WERI-Rb-1 (cell line): ENCODE measurements around the gene RASA1.

Source experiments
- DNase-seq: peaks from one replicate; pipeline ENCODE4 v3.0.0-alpha.2; 2020
- H3K27ac ChIP-seq: fragments of 250-450 bp; sonication (Bioruptor Pico); 2 replicates; pipeline ENCODE4 v1.5.1; 2020; ENCODE audit warnings: mild to moderate bottlenecking, moderate library complexity
- H3K27me3 ChIP-seq: fragments of 250-450 bp; sonication (Bioruptor Pico); 2 replicates; pipeline ENCODE4 v1.5.1; 2021; ENCODE audit warnings: mild to moderate bottlenecking, low read depth, moderate library complexity; ENCODE audit not compliant: insufficient read depth, severe bottlenecking
- H3K36me3 ChIP-seq: fragments of 250-450 bp; sonication (Bioruptor Pico); 2 replicates; pipeline ENCODE4 v1.5.1; 2020; ENCODE audit warnings: mild to moderate bottlenecking, moderate library complexity
- H3K4me3 ChIP-seq: 2 replicates; pipeline ENCODE4 v1.5.1; 2011; ENCODE audit warnings: low read depth, mild to moderate bottlenecking, control low read depth, low read length
- H3K9me3 ChIP-seq: fragments of 250-450 bp; sonication (Bioruptor Pico); 2 replicates; pipeline ENCODE4 v1.5.1; 2021; ENCODE audit warnings: mild to moderate bottlenecking, moderate library complexity; ENCODE audit not compliant: severe bottlenecking
- TF ChIP-seq, protein P1 (sequence below): IDR thresholded peaks from 2 replicates; pipeline ENCODE4 v1.5.1; 2011; ENCODE audit warnings: low read depth, mild to moderate bottlenecking, control low read depth, inconsistent platforms, low read length

Gene RASA1

DNA sequence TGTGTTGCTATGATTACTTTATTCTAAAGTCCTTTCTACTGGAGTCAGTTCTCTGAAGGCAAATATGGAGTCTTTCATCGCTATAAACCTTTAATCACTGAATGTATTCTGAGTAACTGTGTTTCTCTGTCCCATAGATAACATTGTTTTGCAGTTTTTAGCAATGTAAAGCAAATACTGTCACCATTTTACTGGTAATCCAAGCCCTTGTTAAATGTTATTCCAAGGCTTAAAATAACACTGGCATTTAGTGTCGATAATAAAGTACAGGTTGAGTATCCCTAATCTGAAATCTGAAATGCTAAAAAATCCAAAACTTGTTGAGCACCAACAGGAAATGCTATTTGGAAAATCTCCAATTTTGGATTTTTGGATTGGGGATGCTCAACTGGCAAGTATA, 120.4 kb downstream of the RASA1 start:
- TF ChIP-seq, protein P1, sequence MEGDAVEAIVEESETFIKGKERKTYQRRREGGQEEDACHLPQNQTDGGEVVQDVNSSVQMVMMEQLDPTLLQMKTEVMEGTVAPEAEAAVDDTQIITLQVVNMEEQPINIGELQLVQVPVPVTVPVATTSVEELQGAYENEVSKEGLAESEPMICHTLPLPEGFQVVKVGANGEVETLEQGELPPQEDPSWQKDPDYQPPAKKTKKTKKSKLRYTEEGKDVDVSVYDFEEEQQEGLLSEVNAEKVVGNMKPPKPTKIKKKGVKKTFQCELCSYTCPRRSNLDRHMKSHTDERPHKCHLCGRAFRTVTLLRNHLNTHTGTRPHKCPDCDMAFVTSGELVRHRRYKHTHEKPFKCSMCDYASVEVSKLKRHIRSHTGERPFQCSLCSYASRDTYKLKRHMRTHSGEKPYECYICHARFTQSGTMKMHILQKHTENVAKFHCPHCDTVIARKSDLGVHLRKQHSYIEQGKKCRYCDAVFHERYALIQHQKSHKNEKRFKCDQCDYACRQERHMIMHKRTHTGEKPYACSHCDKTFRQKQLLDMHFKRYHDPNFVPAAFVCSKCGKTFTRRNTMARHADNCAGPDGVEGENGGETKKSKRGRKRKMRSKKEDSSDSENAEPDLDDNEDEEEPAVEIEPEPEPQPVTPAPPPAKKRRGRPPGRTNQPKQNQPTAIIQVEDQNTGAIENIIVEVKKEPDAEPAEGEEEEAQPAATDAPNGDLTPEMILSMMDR, result no peak
- DNase-seq, result no peak
- Histone ChIP-seq H3K9me3 (no peaks in the 10 kb centered on the region), H3K27me3 (no peaks in the 10 kb centered on the region), H3K36me3 (peaks cover 73% of the 10 kb centered on the region), H3K4me3 (no peak overlapping the region), H3K27ac (no peak overlapping the region)

DNA sequence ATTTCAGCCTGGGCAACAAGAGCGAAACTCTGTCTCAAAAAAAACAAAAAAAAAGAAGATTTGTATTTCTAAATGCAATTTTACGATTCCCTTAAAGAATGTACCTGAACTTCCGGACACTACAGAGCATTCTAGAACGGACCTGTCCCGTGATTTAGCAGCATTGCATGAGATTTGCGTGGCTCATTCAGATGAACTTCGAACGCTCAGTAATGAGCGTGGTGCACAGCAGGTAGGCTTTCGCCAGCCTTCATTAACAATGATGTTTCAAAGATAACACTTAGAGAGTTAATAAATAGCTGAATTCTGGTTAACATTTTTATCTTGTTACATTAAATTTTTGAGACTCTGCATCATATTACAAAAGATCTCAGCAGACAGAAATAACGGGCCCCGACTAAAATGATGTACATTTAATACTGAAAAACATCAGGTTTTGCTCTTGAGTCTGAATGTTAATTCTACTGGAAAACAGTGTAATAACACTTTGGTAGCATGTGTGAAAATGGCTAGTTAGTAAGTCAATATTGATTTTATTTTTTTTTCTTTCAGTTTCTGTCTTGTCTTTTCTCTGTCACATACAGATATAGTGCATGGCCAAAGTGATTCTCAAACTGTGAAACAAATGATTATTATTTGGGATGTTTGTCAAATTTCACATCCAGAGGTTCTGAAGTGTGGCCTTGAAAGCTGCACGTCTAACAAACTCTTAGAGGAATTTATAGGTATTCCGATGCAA, 121.8 kb downstream of the RASA1 start:
- H3K36me3 ChIP-seq, result peaks cover 80% of the 10 kb centered on the region
- TF ChIP-seq, protein P1, result no peak
- no peak for DNase-seq
- H3K9me3 ChIP-seq, result no peaks in the 10 kb centered on the region
- H3K27ac ChIP-seq, result no peak overlapping the region
- H3K27me3 ChIP-seq, result no peaks in the 10 kb centered on the region
- no peak overlapping the region for H3K4me3 ChIP-seq

DNA sequence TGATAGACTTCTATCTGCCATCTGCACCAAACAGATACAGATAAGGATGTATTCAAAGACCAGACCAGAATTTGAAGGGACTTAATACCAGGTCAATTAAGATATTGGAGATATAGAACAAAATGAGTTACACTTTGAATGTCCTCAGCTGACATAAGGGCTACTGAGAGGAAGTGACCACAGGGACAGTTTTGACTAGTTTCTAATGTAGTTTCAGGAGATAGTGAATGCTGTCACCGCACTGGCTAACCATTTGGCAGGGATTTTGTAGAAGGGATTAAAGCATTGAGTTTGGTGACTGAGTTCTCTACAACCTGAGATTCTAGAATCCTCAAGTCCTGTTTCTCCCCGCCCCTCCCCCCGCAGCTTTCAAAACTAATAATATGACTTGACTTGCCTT, 122.4 kb downstream of the RASA1 start:
- TF ChIP-seq, protein P1, result no peak
- no peaks in the 10 kb centered on the region for H3K9me3 ChIP-seq
- no peaks in the 10 kb centered on the region for H3K27me3 ChIP-seq
- H3K27ac ChIP-seq, result no peak overlapping the region
- H3K36me3 ChIP-seq, result peaks cover 81% of the 10 kb centered on the region
- H3K4me3 ChIP-seq, result no peak overlapping the region
- no peak for DNase-seq

DNA sequence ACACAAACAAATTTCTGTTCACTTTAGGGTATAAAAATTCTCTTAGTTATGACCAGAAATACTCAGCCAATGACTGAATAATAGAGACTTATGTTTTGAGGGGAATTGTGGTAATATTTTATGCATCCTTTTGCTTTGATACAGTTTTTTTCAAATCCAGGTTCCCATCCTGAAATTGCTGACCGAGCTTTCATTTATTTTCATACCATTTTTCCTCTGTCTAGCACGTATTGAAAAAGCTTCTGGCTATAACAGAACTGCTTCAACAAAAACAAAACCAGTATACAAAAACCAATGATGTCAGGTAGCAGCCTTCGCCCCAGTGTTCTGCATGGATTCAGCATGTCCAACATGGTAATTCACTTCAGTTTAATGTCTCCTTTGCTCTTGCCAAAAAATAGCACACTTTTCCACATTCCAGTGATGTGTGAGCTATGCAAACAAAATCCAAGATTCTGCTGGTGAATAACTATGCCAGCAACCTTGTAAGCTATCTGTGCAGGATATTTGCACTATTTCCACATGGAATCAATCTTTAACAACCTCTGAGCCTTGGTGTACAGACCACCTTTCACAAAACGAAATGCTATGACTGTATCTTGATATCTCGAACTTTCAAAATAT, 123.0 kb downstream of the RASA1 start:
- Histone ChIP-seq H3K27me3 (no peaks in the 10 kb centered on the region), H3K4me3 (no peak overlapping the region), H3K9me3 (no peaks in the 10 kb centered on the region), H3K27ac (no peak overlapping the region), H3K36me3 (peaks cover 83% of the 10 kb centered on the region)
- TF ChIP-seq, protein P1, result no peak
- DNase-seq, result no peak

DNA sequence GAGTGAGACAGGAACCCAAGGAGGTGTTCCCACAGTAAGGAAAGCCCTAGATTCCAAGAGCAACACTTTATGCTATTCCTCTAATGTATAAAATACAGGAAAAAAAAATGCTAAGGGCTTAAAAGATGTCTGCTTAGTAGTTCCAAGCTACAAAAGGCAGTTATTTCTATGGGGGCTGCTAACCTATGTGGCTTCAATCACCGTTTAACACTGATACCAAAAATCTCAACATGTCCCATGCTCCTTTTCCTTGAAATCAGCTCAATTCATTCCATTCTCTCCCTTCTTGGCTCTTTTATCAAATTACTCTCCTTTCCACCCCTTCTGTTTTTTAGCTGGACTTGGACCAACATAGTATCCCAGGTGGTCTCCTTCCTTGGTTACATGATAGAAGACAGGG, 124.5 kb downstream of the RASA1 start:
- H3K9me3 ChIP-seq, result no peaks in the 10 kb centered on the region
- no peak overlapping the region for H3K27ac ChIP-seq
- no peak overlapping the region for H3K4me3 ChIP-seq
- no peaks in the 10 kb centered on the region for H3K27me3 ChIP-seq
- TF ChIP-seq, protein P1, result no peak
- DNase-seq, result no peak
- peaks cover 89% of the 10 kb centered on the region for H3K36me3 ChIP-seq
